Fibroblast of gingiva (primary cell): ENCODE measurements around the gene KLHDC7B.
A peak's percentile ranks its signal among the peaks of the same experiment; 100 is the strongest.

Experiments
- DNase-seq: peaks from one replicate; pipeline ENCODE4 v3.0.0-alpha.2; 2011; ENCODE audit warnings: low read depth

The KLHDC7B gene

DNA sequence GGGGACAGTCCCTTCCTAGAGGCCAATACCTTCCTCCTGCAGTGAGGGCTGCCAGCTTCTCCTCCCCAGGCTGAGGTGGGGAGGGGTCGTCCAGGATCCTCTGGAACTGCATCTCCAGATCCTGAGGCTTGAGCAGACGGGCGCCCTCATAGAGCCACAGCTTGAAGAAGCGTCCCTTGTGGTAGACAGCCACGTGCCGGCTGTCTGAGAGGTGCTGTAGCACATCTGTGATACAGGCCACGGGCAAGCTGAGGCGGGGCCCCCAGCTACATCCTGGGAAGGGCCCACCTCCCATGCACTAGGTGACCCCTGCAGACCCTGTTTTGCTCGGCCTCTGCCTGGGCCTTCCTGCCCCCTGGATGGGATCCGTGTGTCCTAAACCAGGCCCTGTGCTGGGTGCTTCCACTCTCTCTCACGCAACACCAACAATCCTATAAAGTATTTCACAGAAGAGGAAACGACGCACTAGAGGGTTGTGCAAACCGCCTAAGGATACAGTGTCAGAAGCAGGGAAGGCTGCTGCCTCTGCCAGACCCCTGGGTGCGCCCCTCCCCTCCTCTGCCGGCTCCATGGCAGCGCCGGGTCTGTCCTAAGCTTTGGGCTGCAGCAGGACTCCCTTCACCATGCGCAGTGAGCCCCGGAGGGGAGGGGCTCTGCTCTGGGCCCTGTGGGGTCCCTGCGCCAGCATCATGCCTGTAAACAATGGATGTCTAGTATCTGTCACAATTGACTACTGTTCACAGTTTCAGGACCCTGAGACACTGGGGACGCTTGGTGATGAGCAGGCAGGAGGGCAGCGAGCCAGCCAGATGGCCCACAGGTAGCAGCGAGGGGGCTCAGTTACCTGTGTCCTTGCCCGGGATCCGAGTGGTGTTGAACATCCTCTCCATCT, 28.0 kb downstream of the KLHDC7B start:
- no peak for DNase-seq

DNA sequence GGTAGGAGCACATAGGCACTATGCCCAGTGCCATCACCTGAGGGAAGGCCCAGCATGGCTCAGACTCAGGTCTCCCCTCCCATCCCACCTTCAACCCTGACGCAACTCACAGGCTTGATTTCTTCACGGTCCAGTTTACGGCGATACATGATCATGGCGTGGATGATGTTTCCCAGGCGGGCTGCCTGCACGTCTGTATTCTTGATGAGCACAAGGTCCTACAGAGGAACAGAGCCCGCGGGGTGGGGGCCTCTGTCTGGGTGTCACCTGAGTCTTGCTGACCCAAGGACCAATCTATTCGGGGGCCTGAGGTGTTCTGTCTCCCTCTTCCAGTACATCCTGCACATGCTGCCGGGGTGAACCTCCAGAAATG, 28.7 kb downstream of the KLHDC7B start:
- no peak for DNase-seq

DNA sequence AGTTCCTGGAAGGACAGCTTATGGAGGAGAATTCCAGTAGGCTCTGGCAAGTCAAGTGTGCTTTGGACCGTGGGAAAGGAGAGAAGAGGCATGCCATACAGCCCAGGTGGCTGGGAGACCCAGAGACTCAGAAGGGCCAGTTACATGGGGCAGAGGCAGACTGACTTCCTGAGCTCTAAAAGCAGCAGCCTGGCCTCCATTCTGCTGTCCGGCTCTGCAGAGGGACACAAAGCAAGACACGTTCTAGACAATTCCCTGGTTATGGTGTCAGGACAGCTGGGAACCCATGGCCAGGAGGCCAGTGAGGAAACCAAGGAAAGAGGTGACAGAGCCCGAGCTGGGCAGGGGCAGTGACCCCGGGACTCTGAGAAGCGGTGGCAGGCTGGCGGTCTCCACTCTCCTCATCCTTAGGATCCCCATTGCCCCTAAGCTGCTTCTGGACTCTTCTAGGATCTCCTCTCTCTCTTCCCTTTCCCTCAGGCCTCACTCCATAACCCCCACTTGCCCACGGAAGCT, 29.8 kb downstream of the KLHDC7B start:
- no peak for DNase-seq

DNA sequence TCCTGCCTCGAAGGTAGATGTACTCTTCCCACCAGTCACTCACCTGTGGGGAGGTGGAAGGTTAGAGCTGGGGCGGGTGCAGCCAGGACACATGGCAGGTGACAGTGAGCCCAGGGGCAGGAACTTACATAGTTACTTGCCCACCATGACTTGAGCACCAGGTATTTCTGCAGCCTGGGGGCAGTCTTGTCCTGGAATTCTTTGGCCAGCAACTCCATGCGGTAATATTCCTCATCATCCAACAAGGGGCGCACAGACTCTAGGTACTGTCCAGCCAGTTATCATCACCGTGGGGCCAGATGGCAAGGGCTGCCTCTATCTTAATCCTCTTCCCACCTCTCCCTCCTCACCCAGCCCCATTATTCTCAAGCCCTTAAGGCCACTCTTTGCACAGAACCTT, 30.4 kb downstream of the KLHDC7B start:
- no peak for DNase-seq

DNA sequence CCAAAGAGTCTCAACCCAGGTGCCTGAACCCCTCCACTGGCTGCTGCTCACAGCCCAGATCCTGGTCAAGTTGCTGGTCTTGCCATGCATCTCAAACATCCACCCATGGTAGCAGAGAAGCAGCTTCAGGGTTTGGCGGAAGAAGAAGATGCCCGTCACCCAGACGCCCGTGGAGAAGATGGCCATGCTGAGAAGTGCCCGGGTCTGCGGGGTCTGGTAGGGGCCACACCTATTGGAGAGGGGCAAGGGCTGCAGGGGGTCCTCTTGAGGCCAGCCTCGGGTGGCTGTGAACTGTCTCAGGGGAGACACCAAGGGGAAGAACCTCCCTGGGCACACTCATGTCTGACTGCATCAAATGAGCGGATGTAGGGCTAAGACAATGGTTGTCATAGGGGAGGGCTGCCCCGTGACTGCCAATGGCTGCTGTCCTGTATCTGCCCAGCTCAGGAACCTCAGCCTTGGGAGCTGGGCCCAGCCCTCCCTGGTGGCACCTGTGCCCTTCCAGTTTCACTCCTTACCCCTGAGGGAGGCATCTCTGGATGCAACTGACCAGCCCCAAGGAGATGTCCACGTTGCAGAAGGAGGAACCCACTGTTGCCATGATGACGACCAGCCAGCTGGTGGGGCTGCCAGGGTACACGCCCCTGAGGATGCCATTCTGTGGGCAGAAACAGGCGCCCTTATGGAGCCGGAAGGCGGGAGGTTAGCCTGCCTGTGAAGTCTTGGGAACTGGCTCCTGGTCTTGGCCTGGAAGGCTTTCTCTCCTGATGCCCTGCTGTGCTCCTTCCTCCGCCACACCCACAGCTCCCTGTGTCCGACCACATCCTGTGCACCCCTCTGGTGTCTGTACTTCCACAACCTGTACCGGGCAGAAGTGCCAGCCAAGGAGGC, 31.4 kb downstream of the KLHDC7B start:
- DNase-seq = no peak

DNA sequence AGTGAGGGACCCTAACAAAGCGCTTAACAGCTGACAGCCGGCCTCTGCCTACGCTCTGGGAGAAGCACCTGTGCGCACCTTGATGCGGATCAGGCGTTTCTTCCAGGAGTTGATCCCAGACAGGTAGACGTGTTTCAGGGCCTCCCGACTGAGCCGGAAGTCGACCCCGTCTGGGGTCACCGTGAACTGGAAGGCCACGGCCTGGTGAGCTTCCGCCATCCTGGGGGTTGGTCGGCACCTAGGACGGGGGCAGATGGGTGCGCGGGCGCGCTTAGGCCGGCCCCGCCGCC, 31.9 kb downstream of the KLHDC7B start:
- no peak for DNase-seq

DNA sequence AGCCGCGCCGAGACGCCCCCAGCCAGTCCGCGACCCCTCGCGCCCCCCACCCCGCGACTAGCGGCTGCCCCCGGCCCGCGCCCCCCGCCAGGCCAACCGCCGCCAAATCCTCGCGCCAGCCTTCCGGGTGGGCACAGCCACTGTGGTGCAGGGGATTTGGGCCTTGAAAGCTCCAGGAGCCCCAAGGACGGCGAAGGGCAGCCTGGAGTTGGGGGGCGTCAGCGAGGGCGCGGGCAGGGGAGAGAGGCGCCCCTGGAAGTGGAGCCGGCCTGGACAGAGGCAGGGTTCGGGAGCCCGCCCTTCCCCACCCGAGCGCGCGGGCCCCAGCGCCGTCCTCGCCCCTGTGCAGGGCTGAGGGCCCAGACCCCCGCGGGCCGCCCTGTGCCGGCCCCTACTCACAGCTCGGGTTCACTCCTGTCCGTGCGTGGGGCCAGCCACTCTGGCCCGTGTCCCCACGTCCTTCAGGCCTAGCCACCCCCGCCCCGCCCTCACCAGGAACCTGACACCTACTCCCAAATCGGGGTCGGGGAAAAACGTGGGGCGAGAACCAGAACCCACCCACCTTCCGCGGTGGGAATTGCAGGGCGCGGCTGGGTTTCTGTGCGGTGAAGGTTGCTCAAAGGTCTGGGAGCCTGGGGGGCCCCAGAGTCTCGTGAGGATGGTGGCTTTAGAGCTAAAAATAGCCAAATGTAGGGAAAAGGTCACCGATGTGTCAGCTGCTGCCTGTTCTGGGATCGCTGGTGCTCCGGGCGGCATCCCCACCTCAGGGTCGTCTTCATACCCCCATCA, 32.5 kb downstream of the KLHDC7B start, which contains the start of gene CPT1B:
Gene CPT1B (minus strand): TSS at position 441 of the 789 bp plus-strand sequence. CDS start 512 bp downstream, outside the sequence.
- peak; percentile 28 for DNase-seq

DNA sequence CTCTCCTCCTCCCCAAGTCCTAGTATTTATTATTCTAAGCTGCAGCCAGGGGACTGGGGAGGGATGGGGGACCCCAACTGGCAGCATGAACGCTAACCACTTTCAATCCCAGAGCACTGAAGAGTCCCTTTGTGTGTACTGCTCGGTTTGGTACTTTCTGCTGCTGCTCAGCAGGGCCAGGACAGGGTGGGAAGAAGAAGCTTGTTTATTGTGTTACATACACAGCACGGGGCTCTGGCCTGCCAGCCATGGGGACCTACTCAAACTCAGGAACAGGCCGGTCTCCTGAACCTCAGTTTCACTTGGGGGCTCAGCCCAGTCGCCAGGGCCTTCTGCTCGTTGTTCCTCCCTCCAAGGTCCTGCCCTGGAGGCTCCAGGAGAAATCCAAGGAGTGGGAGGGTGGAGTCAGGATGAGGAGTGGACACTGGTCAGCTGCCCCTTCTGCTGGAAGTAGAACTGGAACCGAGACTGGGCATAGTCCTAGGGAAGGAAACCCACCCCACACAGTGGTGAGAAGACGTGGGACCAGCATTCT, 33.1 kb downstream of the KLHDC7B start:
- no peak for DNase-seq

DNA sequence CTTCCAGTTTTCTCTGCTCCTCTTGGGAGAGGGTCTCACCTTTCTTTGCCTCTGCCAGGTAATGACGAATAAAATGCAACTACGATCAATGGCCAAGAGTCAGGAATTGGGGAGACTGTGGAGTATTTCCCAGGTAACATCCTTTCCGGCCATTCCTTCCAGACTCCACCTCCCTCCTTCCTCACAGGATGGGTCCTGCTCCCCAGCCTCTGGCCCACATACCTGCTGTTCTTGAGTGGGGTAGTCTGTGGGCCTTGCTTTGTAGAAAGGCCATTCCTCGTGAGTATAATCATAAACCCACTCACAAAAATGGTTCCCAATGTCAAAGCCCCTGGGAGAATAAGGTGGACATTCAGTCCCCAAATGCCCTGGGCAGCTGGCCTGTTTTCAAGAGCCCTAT, 34.1 kb downstream of the KLHDC7B start:
- DNase-seq = no peak

DNA sequence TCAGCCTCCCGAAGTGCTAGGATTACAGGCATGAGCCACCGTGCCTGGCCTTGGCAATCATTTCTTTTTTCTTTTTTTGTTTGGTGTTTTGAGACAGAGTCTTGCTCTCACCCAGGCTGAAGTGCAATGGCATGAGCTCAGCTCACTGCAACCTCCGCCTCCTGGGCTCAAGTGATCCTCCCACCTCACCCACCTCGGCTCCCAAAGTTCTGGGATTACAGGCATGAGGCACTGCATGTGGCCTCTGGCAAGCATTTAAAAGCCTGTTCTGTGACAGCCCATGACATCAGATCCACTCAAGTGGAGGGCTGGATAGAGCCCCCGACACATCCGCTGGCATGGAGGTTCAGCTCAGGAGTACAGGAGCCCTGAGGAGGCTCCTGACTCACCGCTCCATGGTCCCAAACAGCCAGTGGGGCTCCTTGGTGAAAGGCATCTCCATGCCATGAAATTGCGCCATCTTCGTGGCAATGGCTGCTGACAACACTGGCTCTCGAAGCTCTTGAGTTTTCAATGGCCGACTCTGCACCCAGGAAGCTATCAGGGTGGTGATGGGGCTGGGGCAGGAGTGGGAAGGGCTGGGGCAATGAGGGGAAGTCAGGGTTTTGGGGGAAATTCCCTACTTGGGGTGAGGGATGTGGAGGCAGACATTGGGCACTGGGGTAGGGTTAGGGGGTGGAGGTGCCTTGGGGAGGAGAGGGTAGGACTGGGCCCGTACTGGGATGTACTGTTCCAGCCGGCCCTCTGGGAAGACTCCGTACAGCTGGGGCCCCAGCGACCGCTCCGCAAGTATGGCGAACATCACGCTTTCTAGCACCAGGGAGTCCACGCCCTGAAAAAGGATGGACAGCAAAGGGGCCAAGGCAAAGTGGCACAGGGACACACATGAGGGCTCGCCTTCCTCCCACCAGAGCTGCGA, 35.6 kb downstream of the KLHDC7B start:
- no peak for DNase-seq

DNA sequence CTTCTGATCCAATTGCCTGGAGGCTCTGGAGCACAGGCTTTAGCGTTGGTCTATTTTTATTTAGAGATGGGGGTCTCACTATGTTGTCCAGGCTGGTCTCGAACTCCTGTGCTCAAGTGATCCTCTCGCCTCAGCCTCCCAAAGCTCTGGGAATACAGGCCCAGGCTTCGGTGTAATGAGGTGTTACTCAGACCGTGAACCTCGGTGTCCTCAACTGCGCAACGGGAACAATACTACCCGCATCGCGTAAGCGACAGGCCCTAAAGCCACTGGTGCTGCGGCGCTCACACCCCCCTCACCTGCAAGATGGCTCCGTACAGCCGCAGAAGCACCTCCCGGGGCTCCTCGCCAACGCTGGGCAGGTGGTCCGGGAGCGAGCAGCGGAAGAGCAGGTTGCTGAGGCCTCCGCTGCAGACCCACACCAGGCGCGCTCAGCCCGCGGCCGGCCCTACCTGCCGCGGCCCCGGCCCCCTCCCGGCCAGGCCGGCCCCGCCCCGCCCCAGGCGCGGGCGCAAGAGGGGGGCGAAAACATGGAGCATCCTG, 36.3 kb downstream of the KLHDC7B start:
- no peak for DNase-seq

DNA sequence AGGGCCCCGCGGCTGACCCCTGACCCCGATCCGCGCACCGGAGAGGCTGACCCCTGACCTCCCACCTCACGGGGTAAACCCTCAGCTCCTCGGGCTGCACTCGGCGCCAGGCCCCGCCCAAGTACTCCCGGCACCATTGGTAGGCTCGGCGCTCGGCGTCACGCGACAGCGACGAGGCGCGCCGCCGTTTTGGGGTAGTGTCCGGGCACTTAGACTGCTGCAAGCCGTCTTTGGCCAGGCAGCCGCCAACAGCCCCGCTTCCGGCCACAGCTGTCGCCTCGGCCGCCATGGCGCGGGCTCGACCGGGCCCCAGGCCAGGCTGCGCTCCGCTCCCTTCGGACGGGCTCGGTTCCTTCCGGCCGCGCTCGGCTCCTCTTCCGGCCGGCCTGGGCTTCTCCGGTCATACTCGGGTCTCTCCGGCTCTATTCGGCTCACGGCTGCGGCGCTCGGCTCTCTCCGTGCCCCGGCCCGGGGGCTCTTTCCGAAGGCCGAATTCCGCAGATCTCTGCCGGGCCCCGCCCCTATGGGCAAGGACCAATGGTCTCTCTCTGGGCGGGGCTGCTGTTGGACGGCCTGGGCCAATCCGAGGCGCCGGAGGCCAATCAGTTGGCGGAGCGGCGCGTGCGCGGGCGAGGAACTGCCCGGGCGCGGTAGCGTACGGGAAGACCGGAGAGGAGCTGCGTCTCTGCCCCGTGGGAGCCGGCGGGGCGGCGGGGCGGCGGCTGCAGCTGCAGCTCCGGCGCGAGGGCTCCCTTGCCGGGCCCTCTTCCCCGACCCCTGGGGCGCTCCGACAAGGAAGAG, 37.0 kb downstream of the KLHDC7B start, which contains the start of gene CHKB:
Gene CHKB (minus strand): TSS at position 357 of the 801 bp plus-strand sequence. CDS start 68 bp downstream, at position 289.
- DNase-seq = peak; percentile 97

DNA sequence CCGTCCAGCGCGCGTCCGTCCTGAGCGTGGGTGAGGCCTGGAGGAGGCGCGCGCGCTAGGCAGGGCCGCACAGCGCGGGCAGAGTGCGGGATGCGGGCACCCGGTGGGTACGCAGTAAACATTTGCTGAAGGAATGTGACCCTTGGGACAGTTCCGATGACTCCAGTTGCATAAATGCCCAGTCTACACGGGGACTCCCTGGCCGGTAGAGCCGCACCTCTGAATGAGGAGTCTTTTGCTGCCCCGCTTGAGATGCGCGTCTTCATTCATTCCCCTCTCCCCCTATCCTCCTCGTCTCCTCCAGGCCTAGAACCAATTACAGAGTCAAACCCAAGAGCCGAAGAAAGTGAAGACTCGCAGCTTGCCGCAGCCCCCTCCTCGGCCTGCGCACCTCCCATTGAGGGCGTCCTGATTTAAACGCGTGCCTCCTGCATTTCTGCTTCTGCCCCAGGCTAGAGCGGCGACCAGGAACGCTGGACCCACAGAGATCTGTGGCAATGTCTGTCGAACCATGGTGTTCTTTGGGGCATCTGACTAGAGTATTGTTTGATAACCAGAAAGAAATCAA, 37.7 kb downstream of the KLHDC7B start:
- no peak for DNase-seq

DNA sequence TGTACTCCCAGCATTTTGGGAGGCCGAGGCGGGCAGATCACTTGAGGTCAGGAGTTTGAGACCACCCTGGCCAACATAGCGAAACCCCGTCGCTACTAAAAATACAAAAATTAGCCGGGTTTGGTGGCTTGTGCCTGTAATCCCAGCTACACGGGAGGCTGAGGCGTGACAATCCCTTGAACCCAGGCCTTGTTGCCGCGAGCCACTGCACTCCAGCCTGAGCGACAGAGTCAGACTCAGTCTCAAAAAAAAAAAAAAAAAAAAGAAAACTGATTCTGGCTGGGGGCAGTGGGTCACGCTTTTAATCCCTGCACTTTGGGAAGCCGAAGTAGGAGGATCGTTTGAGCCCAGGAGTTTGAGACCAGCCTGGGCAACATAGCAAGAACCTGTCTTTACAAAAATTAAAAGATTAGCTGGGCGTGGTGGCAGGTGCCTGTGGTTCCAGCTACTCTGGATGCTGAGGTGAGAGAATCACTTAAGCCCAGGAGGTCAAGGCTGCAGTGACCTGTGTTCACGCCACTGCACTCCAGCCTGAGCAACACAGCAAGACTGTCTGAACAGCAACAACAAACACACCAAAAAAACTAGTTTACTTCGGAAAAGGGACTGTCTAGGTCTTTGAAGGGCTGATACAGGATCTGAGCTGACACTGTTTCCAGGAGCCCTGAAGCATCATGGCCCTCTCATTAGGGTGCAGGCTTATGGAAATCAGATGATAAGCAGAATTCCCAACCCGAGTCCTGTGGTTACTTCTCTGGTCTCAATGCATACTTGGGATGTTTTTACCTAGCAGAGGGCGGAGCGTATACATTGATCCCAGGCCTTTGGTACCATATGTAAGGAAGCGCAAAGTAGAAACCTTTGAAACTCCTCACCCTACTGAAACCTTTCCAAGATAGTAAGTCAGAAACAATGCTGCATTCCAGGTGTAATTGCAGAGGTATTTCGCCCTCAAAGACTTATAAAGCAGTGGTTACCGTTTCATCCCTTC, 38.7 kb downstream of the KLHDC7B start:
- DNase-seq = no peak

DNA sequence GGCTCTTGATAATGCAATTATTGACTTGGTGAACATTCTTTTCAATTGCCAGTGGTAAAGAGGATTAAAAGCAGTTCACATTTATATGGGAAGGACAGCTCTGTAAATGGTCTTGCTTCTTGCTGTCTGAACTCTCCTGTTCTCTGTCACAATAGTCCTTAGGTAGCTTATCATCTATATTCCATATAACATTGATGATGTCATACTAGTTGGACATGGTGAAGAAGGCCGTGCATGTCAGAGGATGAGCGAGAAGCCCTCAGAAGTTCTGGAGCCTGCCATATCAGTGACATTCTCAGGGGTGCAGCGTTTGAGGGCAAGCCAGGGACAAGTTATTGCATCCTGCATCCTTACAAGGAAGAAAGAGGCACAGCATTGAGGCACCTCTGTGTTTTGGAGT, 39.5 kb downstream of the KLHDC7B start:
- DNase-seq = no peak

DNA sequence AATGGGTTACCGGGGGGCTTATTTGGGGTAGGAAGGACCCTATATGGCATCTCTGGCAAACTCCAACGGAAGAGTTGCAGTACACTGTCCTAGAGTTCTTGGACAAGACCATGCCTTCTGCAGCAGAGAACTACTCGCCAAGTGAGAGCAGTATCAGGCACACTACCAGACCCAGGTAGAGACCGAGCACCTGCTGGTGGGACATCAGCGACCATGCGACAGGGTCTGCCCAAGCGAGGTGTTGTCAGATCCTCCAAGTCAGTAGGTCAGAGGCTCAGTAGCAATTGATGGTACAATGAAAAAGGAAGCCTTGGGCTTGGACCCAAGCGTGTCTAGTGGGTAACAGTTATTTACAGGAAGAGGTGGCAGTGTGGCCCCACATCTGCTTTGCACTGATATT, 40.1 kb downstream of the KLHDC7B start:
- no peak for DNase-seq

DNA sequence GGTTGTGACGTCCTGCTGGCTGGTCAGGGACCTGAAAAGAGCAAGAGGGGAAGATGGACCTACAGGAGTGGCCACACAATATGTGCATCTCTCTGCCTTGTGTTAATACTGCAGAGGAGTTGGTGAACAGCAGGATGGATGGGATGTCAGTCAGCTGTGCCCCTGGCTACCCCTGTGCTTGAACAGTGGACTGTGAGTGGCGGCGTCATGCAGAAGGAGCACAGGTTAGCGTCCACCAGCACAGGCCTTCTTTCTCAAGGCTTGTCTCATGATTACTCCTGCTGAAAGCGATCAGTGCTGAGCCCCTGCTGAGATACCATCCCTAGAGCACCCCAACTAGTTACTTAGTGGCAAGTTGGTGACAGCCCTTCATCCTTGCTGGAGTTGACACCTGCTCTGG, 40.7 kb downstream of the KLHDC7B start:
- no peak for DNase-seq

DNA sequence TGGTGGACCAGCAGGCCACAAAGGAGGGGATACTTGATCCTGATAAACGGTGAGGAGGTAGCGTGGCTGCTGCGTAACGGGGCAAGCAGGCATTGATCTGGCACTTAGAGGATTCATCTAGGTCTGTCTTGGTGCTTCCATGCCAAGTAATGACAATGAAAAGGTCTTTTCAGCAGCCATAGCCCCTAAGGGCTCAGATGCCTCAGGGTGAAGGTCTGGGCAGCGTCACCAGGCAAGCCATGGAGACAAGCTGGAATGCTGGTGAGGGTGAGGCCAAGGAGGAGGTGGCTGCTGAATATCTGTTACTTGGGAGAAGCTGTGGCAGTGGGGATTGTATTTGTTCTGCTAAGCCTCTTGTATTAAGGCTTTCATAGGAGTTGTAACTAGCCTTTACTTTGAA, 41.7 kb downstream of the KLHDC7B start:
- no peak for DNase-seq
